Glutamatergic neuron (in vitro differentiated cells): ENCODE results near the gene OR52E4. TPM values are rescaled to one million over a fixed set of nuclear protein-coding genes. Genes with fewer than 3 reads are reported as not detected.

Experiments
- DNase-seq: peaks from one replicate; pipeline ENCODE4 v3.0.0; 2022
- H3K27ac Mint-ChIP-seq: one replicate; pipeline ENCODE4 v1.8.0; 2020; ENCODE audit warnings: mild to moderate bottlenecking, mixed read lengths, inconsistent platforms; ENCODE audit not compliant: unreplicated experiment
- H3K27me3 Mint-ChIP-seq: one replicate; pipeline ENCODE4 v1.8.0; 2020; ENCODE audit warnings: mild to moderate bottlenecking, moderate library complexity, mixed read lengths, inconsistent platforms; ENCODE audit not compliant: unreplicated experiment
- H3K36me3 Mint-ChIP-seq: one replicate; pipeline ENCODE4 v1.8.0; 2020; ENCODE audit warnings: mild to moderate bottlenecking, mixed read lengths, inconsistent platforms; ENCODE audit not compliant: unreplicated experiment
- H3K4me1 Mint-ChIP-seq: one replicate; pipeline ENCODE4 v1.8.0; 2020; ENCODE audit warnings: mild to moderate bottlenecking, low read depth, mixed read lengths, inconsistent platforms; ENCODE audit not compliant: unreplicated experiment
- H3K4me3 Mint-ChIP-seq: one replicate; pipeline ENCODE4 v1.8.0; 2020; ENCODE audit warnings: mild to moderate bottlenecking, mixed read lengths, inconsistent platforms; ENCODE audit not compliant: unreplicated experiment
- H3K9me3 Mint-ChIP-seq: one replicate; pipeline ENCODE4 v1.8.0; 2020; ENCODE audit warnings: mild to moderate bottlenecking, moderate library complexity, mixed read lengths, inconsistent platforms; ENCODE audit not compliant: unreplicated experiment
- total RNA-seq: library from RNA; stranded (reverse); fragmentation: NEBNext Ultra II Directional; extraction: Animal tissue kit (Norgen Biotek cat#: 25700); gene quantifications from one replicate; pipeline ENCODE4 v1.2.1, GENCODE V29; 2021; ENCODE audit not compliant: unreplicated experiment
- TF ChIP-seq, protein P1 (sequence below): fragments of 200-600 bp; sonication (generic); IDR thresholded peaks from one replicate; pipeline ENCODE4 v1.5.0; 2021; ENCODE audit not compliant: partially characterized antibody, unreplicated experiment

Gene OR52E4
- total RNA-seq, 1 donor from 2014 or later: not detected

- H3K36me3 Mint-ChIP-seq: no peaks in the 10 kb centered on the region
- H3K4me1 Mint-ChIP-seq: no peaks in the 10 kb centered on the region
- H3K4me3 Mint-ChIP-seq: no peak overlapping the region
- no peak overlapping the region for H3K27ac Mint-ChIP-seq
- H3K27me3 Mint-ChIP-seq: no peaks in the 10 kb centered on the region
- no peak for DNase-seq
- no peaks in the 10 kb centered on the region for H3K9me3 Mint-ChIP-seq
- TF ChIP-seq, protein P1, sequence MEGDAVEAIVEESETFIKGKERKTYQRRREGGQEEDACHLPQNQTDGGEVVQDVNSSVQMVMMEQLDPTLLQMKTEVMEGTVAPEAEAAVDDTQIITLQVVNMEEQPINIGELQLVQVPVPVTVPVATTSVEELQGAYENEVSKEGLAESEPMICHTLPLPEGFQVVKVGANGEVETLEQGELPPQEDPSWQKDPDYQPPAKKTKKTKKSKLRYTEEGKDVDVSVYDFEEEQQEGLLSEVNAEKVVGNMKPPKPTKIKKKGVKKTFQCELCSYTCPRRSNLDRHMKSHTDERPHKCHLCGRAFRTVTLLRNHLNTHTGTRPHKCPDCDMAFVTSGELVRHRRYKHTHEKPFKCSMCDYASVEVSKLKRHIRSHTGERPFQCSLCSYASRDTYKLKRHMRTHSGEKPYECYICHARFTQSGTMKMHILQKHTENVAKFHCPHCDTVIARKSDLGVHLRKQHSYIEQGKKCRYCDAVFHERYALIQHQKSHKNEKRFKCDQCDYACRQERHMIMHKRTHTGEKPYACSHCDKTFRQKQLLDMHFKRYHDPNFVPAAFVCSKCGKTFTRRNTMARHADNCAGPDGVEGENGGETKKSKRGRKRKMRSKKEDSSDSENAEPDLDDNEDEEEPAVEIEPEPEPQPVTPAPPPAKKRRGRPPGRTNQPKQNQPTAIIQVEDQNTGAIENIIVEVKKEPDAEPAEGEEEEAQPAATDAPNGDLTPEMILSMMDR: no peak
Measured at GRCh38 chr11:5846701-5847100, 33.7 kb upstream of the OR52E4 start.

- H3K36me3 Mint-ChIP-seq: no peaks in the 10 kb centered on the region
- no peaks in the 10 kb centered on the region for H3K27me3 Mint-ChIP-seq
- no peaks in the 10 kb centered on the region for H3K9me3 Mint-ChIP-seq
- no peak overlapping the region for H3K4me3 Mint-ChIP-seq
- H3K4me1 Mint-ChIP-seq: no peaks in the 10 kb centered on the region
- no peak for DNase-seq
- no peak overlapping the region for H3K27ac Mint-ChIP-seq
- TF ChIP-seq, protein P1: no peak
Measured at GRCh38 chr11:5847711-5848110, 32.7 kb upstream of the OR52E4 start.

- Mint-ChIP-seq H3K27ac (no peak overlapping the region), H3K4me3 (no peak overlapping the region), H3K36me3 (no peaks in the 10 kb centered on the region), H3K27me3 (no peaks in the 10 kb centered on the region), H3K9me3 (peaks cover 4% of the 10 kb centered on the region), H3K4me1 (no peaks in the 10 kb centered on the region)
- TF ChIP-seq, protein P1: no peak
- no peak for DNase-seq
Measured at GRCh38 chr11:5851002-5851401, 29.4 kb upstream of the OR52E4 start.

DNA sequence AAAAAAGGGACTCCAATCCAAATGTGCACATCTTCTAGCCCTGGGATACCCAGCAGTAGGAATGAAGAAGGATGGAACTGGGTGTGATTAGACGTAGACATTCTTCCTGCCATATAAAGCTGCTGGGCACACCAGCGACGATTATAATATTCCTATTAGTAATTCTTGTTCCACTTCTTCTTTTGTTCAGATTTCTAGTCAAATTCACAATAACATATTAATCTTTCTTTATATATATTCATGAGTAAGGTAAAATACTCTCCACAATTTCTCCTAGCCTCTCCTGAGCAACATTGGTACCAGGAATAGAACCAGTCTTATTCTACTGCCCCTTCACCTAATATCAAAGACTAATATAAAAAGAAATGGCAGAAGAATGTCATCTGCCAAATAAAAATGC, 22.8 kb upstream of the OR52E4 start, which contains the start of gene OR52E8:
OR52E8 (minus strand) TSS at position 101 of the 400 bp plus-strand sequence; CDS start at position 101, 0 bp downstream.
- TF ChIP-seq, protein P1: no peak
- no peak for DNase-seq
- no peak within 1 kb of the TSS for H3K27ac Mint-ChIP-seq
- H3K27me3 Mint-ChIP-seq: no peaks in the 10 kb centered on the region
- no peaks in the 10 kb centered on the region for H3K36me3 Mint-ChIP-seq
- H3K4me3 Mint-ChIP-seq: no peak within 1 kb of the TSS
- H3K4me1 Mint-ChIP-seq: no peaks in the 10 kb centered on the region
- peaks cover 4% of the 10 kb centered on the region for H3K9me3 Mint-ChIP-seq

- Mint-ChIP-seq H3K9me3 (no peaks in the 10 kb centered on the region), H3K36me3 (no peaks in the 10 kb centered on the region), H3K27ac (no peak overlapping the region), H3K4me1 (no peaks in the 10 kb centered on the region), H3K4me3 (no peak overlapping the region), H3K27me3 (no peaks in the 10 kb centered on the region)
- TF ChIP-seq, protein P1: no peak
- no peak for DNase-seq
Measured at GRCh38 chr11:5865826-5866225, 14.6 kb upstream of the OR52E4 start.
